GM12801 (cell line): Measurements from ENCODE around the gene GLS.

Source experiments
- TF ChIP-seq, protein P1 (sequence below): IDR thresholded peaks from one replicate; pipeline ENCODE4 v1.5.1; 2011; ENCODE audit warnings: control low read depth; ENCODE audit not compliant: insufficient read length; ENCODE audit errors: extremely low read depth

GLS gene

DNA sequence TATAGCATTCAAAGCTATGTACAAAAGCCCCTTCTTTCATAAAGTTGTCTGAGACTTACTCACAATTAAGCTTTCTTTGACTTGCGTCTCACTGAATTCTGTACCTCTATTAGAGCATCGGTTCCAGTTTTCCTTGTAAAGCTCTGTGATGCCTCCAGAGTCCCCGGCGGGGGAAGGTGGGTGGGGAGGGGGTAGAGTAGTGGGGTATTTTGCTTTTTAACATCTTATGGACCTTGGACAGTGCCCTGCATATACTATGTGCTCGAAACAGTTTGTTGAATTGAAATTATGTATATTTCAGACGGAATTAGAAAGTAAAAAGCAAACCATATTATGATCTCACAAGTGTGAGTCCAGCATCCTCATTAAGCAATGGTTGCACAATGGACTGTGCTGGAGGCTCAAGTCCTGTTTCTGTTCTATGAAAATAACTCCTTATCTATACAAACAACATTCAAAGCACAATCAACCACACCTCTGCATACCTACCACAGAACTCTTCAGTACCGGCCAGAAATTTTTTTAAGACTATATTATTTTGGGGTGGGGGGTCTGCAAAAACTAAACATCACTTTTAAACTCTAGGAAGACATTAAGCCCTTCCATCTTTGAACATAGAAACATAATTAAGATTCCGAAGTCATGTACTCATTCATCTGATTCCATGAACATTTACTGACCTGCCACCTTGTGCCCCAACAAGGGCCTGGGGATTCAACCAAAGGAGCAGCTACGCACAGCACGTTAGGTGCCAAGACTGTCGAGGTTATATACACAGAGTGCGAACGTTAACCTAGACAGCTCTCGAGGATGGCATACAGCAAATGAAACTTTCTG is 132.4 kb downstream of the GLS start:
- TF ChIP-seq, protein P1, sequence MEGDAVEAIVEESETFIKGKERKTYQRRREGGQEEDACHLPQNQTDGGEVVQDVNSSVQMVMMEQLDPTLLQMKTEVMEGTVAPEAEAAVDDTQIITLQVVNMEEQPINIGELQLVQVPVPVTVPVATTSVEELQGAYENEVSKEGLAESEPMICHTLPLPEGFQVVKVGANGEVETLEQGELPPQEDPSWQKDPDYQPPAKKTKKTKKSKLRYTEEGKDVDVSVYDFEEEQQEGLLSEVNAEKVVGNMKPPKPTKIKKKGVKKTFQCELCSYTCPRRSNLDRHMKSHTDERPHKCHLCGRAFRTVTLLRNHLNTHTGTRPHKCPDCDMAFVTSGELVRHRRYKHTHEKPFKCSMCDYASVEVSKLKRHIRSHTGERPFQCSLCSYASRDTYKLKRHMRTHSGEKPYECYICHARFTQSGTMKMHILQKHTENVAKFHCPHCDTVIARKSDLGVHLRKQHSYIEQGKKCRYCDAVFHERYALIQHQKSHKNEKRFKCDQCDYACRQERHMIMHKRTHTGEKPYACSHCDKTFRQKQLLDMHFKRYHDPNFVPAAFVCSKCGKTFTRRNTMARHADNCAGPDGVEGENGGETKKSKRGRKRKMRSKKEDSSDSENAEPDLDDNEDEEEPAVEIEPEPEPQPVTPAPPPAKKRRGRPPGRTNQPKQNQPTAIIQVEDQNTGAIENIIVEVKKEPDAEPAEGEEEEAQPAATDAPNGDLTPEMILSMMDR: no peak

DNA sequence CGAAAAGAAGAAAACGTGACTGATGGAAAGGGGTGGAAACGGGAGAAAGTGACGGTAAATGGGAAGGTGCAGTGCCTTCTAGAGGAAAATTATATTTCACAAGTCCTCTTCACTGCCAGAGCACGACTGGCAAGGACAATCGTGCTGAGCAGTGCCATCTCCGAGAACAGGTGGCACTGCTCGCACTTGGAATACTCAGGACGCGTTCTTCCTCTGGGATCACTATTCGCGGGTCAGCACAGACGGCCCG is 133.0 kb downstream of the GLS start:
- TF ChIP-seq, protein P1: no peak

DNA sequence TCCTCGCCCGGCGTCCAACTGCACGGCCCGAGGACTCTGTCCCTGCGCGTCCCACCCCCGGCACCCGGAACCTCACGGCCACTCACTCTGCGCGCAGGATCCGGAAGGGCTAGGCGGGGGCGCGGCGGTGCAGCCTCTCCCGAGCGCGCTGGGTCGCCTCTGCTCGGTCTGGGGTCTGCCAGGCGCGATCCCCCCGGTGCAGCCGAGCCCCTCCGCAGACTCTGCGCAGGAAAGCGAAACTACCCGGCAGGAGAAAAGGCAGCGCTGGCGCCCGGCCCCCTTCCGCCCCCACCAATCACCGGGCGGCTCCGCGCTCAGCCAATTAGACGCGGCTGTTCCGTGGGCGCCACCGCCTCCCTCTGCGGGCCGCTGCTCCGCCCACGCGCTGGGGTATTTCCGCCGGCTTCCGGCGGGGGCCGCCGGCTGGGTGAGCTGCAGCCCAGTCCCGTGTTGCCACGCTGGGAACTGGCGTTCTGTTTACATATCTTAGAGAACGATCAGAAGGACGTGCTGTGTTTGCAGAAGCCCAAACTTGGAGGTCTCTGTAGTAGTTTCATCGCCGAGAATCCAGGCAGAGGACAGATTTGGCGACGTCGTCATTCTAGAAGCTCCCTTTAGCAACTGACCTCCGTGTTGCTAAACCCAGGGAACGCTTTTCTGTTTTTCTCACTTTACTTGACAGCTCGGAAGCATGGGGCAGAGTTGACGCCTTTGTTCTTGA is 133.5 kb downstream of the GLS start, which contains the start of gene STAT1:
TSS of gene STAT1 (minus strand) at position 240 of the 721 bp plus-strand sequence. CDS start 4,168 bp downstream, outside the sequence.
- TF ChIP-seq, protein P1: no peak

DNA sequence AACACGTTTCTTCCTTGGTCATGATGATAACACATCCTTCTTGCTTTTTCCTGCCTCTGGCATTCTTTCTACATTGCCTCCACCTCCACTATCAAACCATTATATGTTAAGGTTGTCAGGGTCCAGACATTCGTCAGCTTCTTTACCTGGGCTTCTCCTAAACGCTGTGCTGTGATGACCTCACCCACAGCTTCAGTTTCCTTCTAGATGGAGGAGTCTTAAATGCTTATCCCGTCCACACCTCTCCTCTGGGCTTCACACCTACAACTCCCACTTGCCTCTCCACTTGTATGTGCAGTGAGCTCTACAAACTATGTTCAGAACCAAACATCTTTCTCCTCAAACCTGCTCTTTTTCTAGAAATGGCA is 134.0 kb downstream of the GLS start:
- TF ChIP-seq, protein P1: no peak
